ENCODE data around the gene COMMD10.

GRCh38 chr5:116248432-116248831 is 163.6 kb downstream of the COMMD10 start:
- no peak for TF ChIP-seq EZH2 (IDR thresholded peaks at IDR 0.05; ENCODE audit: insufficient read depth, poor library complexity, severe bottlenecking)
- no peak for TF ChIP-seq EZH2phosphoT487 (IDR thresholded peaks at IDR 0.05; ENCODE audit: insufficient read depth, low read depth)

Data from GM23248 (cell line).